RWPE2 (cell line): ENCODE data around the gene EIF4H.

Experiments
- ATAC-seq: fragments of 200-7000 bp; cut with Tn5 transposase; 3 replicates; pipeline ENCODE4 v1.9.1; 2021; ENCODE audit warnings: low read depth
- DNase-seq: peaks from one replicate; pipeline ENCODE4 v3.0.0-alpha.2; 2020; ENCODE audit warnings: low spot score
- H3K27ac ChIP-seq: fragments of 450-650 bp; 2 replicates; pipeline ENCODE4 v1.5.1; 2017; ENCODE audit warnings: mild to moderate bottlenecking; ENCODE audit not compliant: poor library complexity, severe bottlenecking
- H3K27me3 ChIP-seq: fragments of 250-450 bp; sonication (Bioruptor Pico); 2 replicates; pipeline ENCODE4 v1.5.1; 2021; ENCODE audit warnings: mild to moderate bottlenecking, moderate library complexity; ENCODE audit not compliant: insufficient read depth, poor library complexity, severe bottlenecking
- H3K36me3 ChIP-seq: fragments of 250-450 bp; sonication (Bioruptor Pico); 2 replicates; pipeline ENCODE4 v1.5.1; 2020; ENCODE audit warnings: low read depth, mild to moderate bottlenecking, moderate library complexity
- H3K4me1 ChIP-seq: fragments of 250-450 bp; sonication (Bioruptor Pico); 2 replicates; pipeline ENCODE4 v1.5.1; 2021; ENCODE audit warnings: mild to moderate bottlenecking, moderate library complexity; ENCODE audit not compliant: insufficient read depth, poor library complexity, severe bottlenecking
- H3K4me3 ChIP-seq: fragments of 250-450 bp; sonication (Bioruptor Pico); 2 replicates; pipeline ENCODE4 v1.5.1; 2021; ENCODE audit warnings: mild to moderate bottlenecking, moderate library complexity; ENCODE audit not compliant: severe bottlenecking
- H3K9me3 ChIP-seq: fragments of 250-450 bp; sonication (Bioruptor Pico); 2 replicates; pipeline ENCODE4 v1.5.1; 2021; ENCODE audit warnings: mild to moderate bottlenecking, moderate library complexity; ENCODE audit not compliant: severe bottlenecking
- TF ChIP-seq, protein P1 (sequence below): fragments of 450-650 bp; IDR thresholded peaks from one replicate; pipeline ENCODE4 v1.5.1; 2017; ENCODE audit warnings: mild to moderate bottlenecking, moderate library complexity; ENCODE audit not compliant: poor library complexity, severe bottlenecking

The EIF4H gene

DNA sequence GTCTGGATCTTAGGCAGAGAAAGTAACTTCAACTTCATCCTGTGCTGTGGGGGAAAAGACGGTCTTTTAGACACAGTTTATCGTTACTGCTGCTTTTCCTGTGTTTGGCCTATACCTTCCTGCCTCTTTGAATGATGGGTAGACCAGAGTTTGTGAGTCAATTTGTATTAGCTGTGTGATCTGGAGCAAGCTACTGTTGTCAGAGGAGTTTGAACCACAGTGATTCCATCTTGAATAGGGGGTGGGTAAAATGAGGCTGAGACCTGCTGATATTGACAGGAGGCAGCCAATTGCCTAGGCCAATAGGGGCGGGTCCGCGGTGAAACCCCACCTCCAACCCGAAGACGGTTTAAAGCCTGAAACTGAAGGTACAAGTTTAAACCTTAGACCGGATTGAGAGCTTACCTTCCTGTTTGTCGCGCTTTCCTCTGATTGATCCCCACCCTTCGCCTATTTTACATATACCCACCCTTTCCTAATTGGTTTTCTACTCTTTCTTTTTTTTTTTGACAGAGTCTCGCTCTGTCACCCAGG lies 35.8 kb upstream of the EIF4H start:
- Histone ChIP-seq H3K9me3 (no peaks in the 10 kb centered on the region), H3K36me3 (no peaks in the 10 kb centered on the region), H3K27me3 (no peaks in the 10 kb centered on the region), H3K4me1 (peaks cover 22% of the 10 kb centered on the region), H3K4me3 (no peak overlapping the region), H3K27ac (no peak overlapping the region)
- ATAC-seq (no peak), DNase-seq (no peak)
- TF ChIP-seq, protein P1, sequence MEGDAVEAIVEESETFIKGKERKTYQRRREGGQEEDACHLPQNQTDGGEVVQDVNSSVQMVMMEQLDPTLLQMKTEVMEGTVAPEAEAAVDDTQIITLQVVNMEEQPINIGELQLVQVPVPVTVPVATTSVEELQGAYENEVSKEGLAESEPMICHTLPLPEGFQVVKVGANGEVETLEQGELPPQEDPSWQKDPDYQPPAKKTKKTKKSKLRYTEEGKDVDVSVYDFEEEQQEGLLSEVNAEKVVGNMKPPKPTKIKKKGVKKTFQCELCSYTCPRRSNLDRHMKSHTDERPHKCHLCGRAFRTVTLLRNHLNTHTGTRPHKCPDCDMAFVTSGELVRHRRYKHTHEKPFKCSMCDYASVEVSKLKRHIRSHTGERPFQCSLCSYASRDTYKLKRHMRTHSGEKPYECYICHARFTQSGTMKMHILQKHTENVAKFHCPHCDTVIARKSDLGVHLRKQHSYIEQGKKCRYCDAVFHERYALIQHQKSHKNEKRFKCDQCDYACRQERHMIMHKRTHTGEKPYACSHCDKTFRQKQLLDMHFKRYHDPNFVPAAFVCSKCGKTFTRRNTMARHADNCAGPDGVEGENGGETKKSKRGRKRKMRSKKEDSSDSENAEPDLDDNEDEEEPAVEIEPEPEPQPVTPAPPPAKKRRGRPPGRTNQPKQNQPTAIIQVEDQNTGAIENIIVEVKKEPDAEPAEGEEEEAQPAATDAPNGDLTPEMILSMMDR: no peak

DNA sequence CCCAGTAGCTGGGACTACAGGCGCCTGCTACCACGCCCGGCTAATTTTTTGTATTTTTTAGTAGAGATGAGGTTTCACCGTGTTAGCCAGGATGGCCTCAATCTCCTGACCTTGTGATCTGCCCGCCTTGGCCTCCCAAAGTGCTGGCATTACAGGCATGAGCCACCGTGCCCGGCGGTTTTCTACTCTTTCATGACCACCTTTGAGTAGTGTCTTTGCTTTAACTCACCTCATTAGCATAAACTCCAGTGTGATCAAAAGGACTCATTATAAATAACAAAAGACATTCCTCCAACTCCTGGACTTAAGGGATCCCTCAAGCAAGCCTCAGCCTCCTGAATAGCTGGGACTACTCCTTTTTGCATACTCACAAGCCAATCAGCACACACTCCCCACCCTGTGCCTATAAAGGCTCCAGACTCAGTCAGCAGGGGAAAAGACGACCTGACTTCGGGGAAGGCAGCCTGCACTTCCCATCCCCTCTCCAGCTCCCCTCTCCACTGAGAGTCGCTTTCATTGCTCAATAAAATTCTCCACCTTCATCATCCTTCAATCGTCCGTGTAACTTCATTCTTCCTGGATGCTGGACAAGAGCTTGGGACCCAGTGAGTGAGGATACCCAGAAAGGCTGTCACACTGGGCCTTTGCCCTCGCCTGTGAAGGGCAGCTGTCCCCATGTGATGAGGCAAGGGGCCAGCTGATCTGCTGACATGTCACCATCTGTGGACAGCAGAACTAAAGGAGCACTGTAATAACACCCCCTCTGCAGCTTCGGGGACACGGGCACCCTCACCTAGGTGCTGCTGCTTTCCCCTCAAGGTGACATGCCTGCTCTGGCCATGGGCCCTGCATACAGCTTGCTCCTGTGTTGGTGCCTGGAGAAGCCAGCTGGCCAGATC lies 35.0 kb upstream of the EIF4H start:
- Histone ChIP-seq H3K27me3 (no peaks in the 10 kb centered on the region), H3K36me3 (no peaks in the 10 kb centered on the region), H3K4me1 (peaks cover 18% of the 10 kb centered on the region), H3K9me3 (no peaks in the 10 kb centered on the region), H3K27ac (no peak overlapping the region), H3K4me3 (no peak overlapping the region)
- ATAC-seq (no peak), DNase-seq (no peak)
- TF ChIP-seq, protein P1: no peak

- ATAC-seq (peak; percentile 76), DNase-seq (no peak)
- Histone ChIP-seq H3K9me3 (no peaks in the 10 kb centered on the region), H3K36me3 (no peaks in the 10 kb centered on the region), H3K4me3 (no peak overlapping the region), H3K27ac (peak overlapping the region; percentile 72), H3K4me1 (peaks cover 13% of the 10 kb centered on the region), H3K27me3 (no peaks in the 10 kb centered on the region)
- TF ChIP-seq, protein P1: no peak
Measured at GRCh38 chr7:74141705-74142104, 32.5 kb upstream of the EIF4H start.

DNA sequence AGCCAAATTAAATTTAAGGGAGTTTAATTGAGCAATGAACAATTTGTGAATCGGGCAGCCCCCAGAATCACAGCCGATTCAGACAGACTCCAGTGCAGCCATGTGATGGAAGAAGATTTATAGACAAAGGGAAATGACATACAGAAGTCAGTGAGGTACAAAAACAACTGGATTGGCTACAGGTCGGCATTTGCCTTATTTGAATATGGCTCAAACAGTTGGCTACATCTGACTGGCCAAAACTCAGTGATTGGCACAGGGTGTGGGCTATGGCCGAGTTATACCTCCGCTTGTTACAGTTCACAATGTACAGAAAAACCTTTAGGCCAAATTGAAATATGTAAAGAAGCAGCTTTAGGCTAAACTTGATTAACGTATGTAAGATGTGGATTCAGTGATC lies 30.8 kb upstream of the EIF4H start:
- no peak overlapping the region for H3K4me3 ChIP-seq
- no peaks in the 10 kb centered on the region for H3K9me3 ChIP-seq
- H3K27ac ChIP-seq: peak overlapping the region; percentile 72
- no peaks in the 10 kb centered on the region for H3K27me3 ChIP-seq
- no peaks in the 10 kb centered on the region for H3K36me3 ChIP-seq
- TF ChIP-seq, protein P1: no peak
- DNase-seq: no peak
- no peak for ATAC-seq
- H3K4me1 ChIP-seq: peaks cover 13% of the 10 kb centered on the region

GRCh38 chr7:74148491-74148890 lies 25.7 kb upstream of the EIF4H start:
- DNase-seq (no peak), ATAC-seq (no peak)
- Histone ChIP-seq H3K9me3 (no peaks in the 10 kb centered on the region), H3K27ac (no peak overlapping the region), H3K4me3 (no peak overlapping the region), H3K36me3 (no peaks in the 10 kb centered on the region), H3K4me1 (no peaks in the 10 kb centered on the region), H3K27me3 (no peaks in the 10 kb centered on the region)
- TF ChIP-seq, protein P1: no peak
